Peyer's patch (tissue), 4 donors: ENCODE measurements around the gene CSH2. TPM values are rescaled to one million over a fixed set of nuclear protein-coding genes. Genes with fewer than 3 reads are reported as not detected.
A peak's percentile ranks its signal among the peaks of the same experiment; 100 is the strongest.
"Not testable (repeated sequence)": the region's sequence is repeated elsewhere in the genome, so short reads cannot be mapped to it uniquely, and the experiment has no call there.

Experiments
- DNase-seq, 3 donors: peaks; one replicate each; pipeline ENCODE4 v3.0.0-alpha.2; 2017 to 2019
- H3K27ac ChIP-seq, 4 donors: fragments of 200-600 bp; sonication (generic); one replicate each; pipeline ENCODE4 v1.5.1; 2016 to 2019
- H3K27me3 ChIP-seq, 2 donors: fragments of 200-600 bp; sonication (generic); one replicate each; pipeline ENCODE4 v1.5.1; 2019
- H3K36me3 ChIP-seq, 3 donors: fragments of 200-600 bp; sonication (generic); one replicate each; pipeline ENCODE4 v1.5.1; 2016 to 2019
- H3K4me1 ChIP-seq, 4 donors: fragments of 200-600 bp; sonication (generic); one replicate each; pipeline ENCODE4 v1.5.1; 2016 to 2019
- H3K4me3 ChIP-seq, 4 donors: fragments of 200-600 bp; sonication (generic); 1 replicate in 3 of 4; 2 replicates in 1 of 4; pipeline ENCODE4 v1.5.1; 2016 to 2019; ENCODE audit warnings: mild to moderate bottlenecking in 1 of 4
- H3K9me3 ChIP-seq, 4 donors: fragments of 200-600 bp; sonication (generic); one replicate each; pipeline ENCODE4 v1.5.1; 2016 to 2019; ENCODE audit warnings: mild to moderate bottlenecking in 1 of 4
- POLR2A ChIP-seq, 2 donors: fragments of 450-650 bp; IDR thresholded peaks; one replicate each; pipeline ENCODE4 v1.5.1; 2017; ENCODE audit warnings: antibody characterized with exemption in 2 of 2, mild to moderate bottlenecking in 2 of 2, moderate library complexity in 2 of 2
- total RNA-seq, 4 donors: library from RNA; depleted of rRNA; stranded (reverse); fragments of >200 nt; gene quantifications; one replicate each; pipeline ENCODE4 v1.1.0, GENCODE V29; 2016
- TF ChIP-seq, protein P1 (sequence below), 6 experiments: fragments of 450-650 bp in 4 of 6; fragments of 200-600 bp in 2 of 6; sonication (generic) in 1 of 6; IDR thresholded peaks; one replicate each; pipeline ENCODE4 v1.5.1; 2017 to 2019; ENCODE audit warnings: antibody characterized with exemption in 6 of 6, mild to moderate bottlenecking in 3 of 6, moderate library complexity in 1 of 6

Gene CSH2
- total RNA-seq, 4 donors from 2014 or later = not detected

DNA sequence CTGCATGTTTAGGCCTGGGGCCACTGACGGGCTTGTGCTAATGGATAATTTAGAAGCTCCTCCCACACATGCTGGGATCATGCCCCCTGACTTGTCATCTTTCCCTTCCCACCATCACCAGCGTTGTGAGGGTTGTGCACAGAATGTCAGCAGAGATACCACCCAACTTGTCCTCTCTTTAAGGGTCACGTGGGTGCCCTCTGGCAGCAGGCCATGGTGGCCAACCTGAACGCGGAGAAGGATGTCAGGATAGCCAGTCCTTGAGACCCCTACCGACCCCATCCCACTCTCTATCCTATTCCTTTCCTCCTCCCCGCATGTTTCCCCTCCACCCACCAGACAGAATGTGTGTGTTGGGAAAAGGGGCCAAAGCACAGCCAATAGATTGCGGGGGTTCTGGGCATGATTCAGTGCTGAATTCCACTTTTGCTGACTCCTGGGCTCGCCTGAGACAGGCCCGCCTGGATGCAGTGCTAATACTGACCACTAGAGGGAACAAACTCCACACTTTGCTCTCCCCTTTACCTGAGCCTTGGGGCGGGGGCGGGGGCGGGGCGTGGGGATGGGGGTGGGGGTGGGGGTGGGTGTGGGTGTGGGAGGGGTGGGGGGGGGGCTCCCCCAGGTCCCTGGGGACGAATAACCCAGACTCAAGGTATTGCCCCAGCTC lies 8.6 kb upstream of the CSH2 start, which contains the start of gene GH2:
TSS of gene GH2 (minus strand) at position 10 of the 667 bp plus-strand sequence. CDS start 143 bp downstream, outside the sequence.
- Histone ChIP-seq H3K4me3 (no peak within 1 kb of the TSS), H3K27me3 (no peaks in the 10 kb centered on the region), H3K4me1 (no peaks in the 10 kb centered on the region), H3K27ac (no peak within 1 kb of the TSS), H3K36me3 (no peaks in the 10 kb centered on the region), H3K9me3 (no peaks in the 10 kb centered on the region)
- DNase-seq = peak in 2 of 3 donors; percentile 50 to 79
- TF ChIP-seq, protein P1, sequence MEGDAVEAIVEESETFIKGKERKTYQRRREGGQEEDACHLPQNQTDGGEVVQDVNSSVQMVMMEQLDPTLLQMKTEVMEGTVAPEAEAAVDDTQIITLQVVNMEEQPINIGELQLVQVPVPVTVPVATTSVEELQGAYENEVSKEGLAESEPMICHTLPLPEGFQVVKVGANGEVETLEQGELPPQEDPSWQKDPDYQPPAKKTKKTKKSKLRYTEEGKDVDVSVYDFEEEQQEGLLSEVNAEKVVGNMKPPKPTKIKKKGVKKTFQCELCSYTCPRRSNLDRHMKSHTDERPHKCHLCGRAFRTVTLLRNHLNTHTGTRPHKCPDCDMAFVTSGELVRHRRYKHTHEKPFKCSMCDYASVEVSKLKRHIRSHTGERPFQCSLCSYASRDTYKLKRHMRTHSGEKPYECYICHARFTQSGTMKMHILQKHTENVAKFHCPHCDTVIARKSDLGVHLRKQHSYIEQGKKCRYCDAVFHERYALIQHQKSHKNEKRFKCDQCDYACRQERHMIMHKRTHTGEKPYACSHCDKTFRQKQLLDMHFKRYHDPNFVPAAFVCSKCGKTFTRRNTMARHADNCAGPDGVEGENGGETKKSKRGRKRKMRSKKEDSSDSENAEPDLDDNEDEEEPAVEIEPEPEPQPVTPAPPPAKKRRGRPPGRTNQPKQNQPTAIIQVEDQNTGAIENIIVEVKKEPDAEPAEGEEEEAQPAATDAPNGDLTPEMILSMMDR (IDR thresholded peaks at IDR 0.05) = peak; percentile 38 to 69 (median 46)
- TF ChIP-seq POLR2A (IDR thresholded peaks at IDR 0.05) = no peak

DNA sequence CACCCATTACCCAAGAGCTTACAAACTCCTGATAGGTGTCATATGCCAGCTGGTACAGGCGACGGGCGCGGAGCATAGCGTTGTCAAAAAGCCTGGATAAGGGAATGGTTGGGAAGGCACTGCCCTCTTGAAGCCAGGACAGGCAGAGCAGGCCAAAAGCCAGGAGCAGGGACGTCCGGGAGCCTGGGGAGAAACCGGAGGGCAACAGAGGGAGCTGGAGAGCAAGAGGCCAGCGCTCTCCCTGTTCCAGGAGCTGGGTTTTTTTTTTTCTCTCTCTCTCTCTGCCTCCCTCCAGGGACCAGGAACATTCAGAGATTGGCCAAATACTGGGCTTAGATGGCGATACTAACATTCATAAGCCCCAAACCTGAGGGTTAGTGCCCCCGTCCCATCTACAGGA lies 7.9 kb upstream of the CSH2 start:
- DNase-seq, H3K27me3 ChIP-seq, H3K9me3 ChIP-seq, H3K27ac ChIP-seq, H3K4me3 ChIP-seq, H3K4me1 ChIP-seq, H3K36me3 ChIP-seq: not testable (repeated sequence)

DNA sequence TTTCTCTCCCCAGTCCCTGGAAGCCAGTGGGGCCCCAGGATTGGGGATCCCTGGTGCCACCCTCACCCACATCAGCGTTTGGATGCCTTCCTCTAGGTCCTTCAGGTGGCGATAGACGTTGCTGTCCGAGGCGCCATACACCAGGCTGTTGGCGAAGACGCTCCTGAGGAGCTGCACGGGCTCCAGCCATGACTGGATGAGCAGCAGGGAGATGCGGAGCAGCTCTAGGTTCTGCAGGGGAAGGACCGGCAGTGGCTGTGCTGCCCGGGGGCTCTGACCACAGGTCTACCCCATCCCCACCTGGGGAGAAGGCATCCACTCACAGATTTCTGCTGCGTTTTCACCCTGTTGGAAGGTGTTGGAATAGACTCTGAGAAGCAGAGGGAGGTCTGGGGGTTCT lies 7.2 kb upstream of the CSH2 start:
- Histone ChIP-seq H3K27me3 (no peaks in the 10 kb centered on the region), H3K4me1 (no peaks in the 10 kb centered on the region), H3K4me3 (no peak overlapping the region), H3K27ac (no peak overlapping the region), H3K9me3 (no peaks in the 10 kb centered on the region), H3K36me3 (no peaks in the 10 kb centered on the region)
- DNase-seq = peak in 1 of 3 donors; percentile 34
- TF ChIP-seq, protein P1 (IDR thresholded peaks at IDR 0.05) = no peak
- TF ChIP-seq POLR2A (IDR thresholded peaks at IDR 0.05) = no peak

DNA sequence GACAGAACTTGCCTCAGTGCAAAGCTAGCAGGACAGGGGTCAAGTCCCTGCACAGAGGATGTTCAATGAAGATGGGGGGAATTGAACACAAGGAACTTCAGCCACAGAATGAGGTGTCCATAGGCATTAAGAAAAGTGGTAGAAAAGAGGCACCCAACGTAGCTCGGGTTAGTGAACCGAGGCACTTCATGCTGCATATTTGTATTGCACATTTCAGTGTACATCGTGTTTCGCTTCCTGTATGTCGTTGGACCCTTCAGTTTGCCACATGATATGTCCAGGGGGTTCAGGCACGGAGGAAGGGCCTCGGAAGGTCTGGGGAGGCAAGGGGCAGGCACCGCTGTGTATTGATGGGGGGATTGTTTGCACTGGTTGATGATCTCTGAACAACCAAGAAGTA lies 4.9 kb upstream of the CSH2 start:
- not testable (repeated sequence) for H3K27me3 ChIP-seq, H3K9me3 ChIP-seq, H3K4me3 ChIP-seq, H3K4me1 ChIP-seq, H3K27ac ChIP-seq, H3K36me3 ChIP-seq
- peak in 1 of 3 donors; percentile 17 for DNase-seq

DNA sequence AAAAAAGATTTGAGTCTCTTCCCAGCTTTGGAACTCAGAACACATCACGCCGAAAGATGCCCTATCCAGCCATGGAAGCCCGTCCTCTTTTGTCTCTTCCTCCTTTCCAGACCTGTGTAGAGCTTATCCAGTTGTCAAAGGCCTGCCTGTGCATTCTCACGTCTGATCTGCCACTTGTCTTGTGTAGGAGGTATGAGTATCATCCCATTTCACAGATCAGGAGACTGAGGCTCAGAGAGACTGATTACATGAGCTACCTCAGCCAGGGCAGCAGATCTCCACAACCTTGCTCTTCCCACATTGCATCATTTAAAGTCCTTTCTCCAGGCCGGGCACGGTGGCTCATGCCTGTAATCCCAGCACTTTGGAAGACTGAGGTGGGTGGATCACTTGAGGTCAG lies 1.2 kb upstream of the CSH2 start:
- not testable (repeated sequence) for H3K36me3 ChIP-seq, DNase-seq

DNA sequence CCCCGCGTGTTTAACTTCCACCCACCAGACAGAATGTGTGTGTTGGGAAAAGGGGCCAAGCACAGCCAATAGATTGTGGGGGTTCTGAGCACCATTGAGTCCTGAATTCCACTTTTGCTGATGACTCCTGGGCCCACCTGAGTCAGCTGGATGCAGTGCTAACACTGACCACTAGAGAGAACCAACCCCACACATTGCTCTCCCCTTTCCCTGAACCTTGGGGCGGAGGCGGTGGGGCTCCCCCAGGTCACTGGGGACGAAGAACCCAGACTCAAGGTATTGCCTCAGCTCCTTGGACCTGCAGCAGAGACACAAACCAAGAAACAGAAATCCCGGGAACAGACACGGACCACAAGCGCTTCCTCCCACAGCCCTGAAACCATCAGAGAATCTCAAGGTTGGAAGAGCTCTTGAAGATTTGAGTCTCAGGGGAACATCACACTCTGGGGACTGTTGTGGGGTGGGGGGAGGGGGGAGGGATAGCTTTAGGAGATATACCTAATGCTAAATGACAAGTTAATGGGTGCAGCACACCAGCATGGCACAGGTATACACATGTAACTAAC lies 667 bp upstream of the CSH2 start:
- H3K4me3 ChIP-seq, H3K27ac ChIP-seq, DNase-seq, H3K27me3 ChIP-seq, H3K4me1 ChIP-seq, H3K36me3 ChIP-seq, H3K9me3 ChIP-seq: not testable (repeated sequence)

More for the DNA sequence above, 1.2 kb upstream of the CSH2 start:
- H3K4me3 ChIP-seq, H3K27ac ChIP-seq, H3K27me3 ChIP-seq, H3K4me1 ChIP-seq, H3K9me3 ChIP-seq: not testable (repeated sequence)

DNA sequence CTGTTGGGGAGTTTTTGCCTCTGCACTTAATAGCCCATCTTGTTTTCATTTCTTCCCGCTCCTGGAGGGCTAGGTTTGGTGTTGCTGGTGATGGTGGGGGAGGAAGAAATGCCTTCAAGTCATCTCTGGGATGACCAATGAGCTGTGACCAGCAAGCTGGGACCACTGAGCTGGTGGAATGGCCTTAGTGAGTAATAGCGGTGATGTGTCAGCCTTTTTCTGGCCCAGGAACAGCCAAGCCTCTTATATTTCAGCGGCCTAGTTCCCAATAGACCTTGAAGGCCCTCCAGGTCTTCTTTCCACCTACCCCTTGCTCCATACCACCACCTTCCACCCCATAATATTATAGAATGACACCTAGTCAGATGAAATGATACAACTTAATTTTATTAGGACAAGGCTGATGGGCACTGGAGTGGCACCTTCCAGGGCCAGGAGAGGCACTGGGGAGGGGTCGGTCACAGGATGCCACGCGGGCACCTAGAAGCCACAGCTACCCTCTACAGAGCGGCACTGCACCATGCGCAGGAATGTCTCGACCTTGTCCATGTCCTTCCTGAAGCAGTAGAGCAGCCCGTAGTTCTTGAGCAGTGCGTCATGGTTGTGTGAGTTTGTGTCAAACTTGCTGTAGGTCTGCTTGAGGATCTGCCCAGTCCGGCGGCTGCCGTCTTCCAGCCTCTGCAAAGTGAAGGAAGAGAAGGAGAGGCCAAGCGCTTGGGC lies 1.7 kb downstream of the CSH2 start:
- H3K4me1 ChIP-seq, H3K36me3 ChIP-seq, H3K27me3 ChIP-seq, DNase-seq, H3K9me3 ChIP-seq, H3K4me3 ChIP-seq, H3K27ac ChIP-seq: not testable (repeated sequence)

DNA sequence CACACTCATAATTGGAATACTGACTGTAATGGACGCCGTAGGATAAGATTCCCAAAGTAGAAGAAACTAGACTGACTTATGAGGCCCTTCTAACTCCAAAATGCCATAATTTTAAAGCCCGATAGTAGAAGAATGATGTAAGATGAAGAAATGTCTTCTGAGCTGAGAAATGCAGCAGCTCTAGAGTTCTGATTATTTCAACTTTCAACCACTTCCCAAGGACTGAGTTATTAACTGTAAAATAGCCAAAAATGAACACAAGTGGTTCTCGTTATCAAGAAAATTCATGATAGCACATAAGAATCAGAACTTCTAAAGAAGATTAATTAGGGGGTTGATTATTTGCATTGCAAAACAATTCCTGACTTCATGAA lies 3.2 kb downstream of the CSH2 start:
- not testable (repeated sequence) for H3K36me3 ChIP-seq, H3K4me1 ChIP-seq, H3K9me3 ChIP-seq

DNA sequence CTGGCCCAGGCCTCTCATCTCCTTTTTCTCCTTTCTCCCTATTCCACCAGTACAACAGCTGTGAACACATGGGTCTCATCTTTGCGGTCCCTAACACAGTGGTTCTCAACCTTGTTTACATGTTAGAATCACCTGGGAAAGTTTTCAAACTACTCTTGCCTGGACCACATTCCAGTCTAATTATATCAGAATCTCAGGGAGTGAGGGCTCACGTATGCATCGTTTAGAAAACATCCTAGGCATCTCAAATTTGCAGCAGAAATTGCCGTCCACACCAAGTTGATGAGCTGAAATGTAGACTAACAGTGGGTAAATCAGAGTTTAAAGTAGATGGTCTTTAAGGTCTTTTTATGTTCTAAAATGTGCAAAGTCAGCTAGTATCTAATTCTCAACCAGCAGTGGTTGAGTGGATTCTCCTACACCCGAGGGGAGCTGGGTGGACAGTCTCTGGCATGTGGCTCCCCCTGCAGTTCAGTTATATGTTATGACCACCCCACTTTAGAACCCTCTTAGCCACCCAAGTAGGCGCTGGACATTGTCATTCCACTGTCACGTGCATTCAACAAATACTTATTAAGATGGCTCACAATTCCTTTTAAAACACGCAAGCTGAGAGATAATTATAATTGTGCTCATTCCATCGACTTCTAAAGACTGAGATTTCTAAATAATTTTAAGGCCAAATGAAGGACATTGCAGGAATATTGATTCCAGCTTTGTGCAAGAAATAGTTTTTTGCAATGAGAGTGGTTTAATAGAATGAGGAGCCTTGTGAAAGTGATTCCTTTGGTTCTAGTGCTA lies 3.8 kb downstream of the CSH2 start:
- H3K4me3 ChIP-seq, H3K9me3 ChIP-seq, H3K27ac ChIP-seq, H3K4me1 ChIP-seq, DNase-seq, H3K27me3 ChIP-seq, H3K36me3 ChIP-seq: not testable (repeated sequence)

More for the DNA sequence above, 3.2 kb downstream of the CSH2 start:
- DNase-seq, H3K4me3 ChIP-seq, H3K27ac ChIP-seq, H3K27me3 ChIP-seq: not testable (repeated sequence)

DNA sequence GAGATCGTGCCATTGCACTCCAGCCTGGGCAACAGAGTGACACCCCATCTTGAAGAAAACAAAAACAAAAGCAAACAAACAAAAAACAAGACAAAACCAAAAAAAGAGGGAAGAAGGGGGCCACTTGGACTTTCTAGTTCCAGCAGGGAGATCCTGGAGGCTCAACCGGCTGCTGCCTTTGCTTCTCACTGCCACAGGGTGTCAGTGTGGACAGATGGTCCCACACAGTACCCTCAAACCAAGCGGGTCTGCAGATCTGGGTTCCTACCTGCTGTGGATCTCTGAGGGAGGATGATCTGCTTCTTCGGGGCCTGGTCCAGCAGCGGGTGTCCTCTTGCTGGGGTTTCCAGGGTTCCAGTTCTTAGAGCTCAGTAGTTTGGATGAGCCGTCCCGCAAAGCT lies 6.9 kb downstream of the CSH2 start:
- H3K9me3 ChIP-seq, DNase-seq, H3K27ac ChIP-seq, H3K4me1 ChIP-seq, H3K36me3 ChIP-seq, H3K27me3 ChIP-seq, H3K4me3 ChIP-seq: not testable (repeated sequence)
